Fibroblast of skin of back (primary cell): ENCODE data around the gene SOX12.
A peak's percentile ranks its signal among the peaks of the same experiment; 100 is the strongest.
"Not testable (repeated sequence)": the region's sequence is repeated elsewhere in the genome, so short reads cannot be mapped to it uniquely, and the experiment has no call there.

Experiments used
- DNase-seq: peaks from one replicate; pipeline ENCODE4 v3.0.0-alpha.2; 2013

SOX12 gene

GRCh38 chr20:328975-329695 is 3.8 kb downstream of the SOX12 start:
- no peak for DNase-seq

- DNase-seq = no peak
Measured at GRCh38 chr20:329851-330232, 4.5 kb downstream of the SOX12 start.

GRCh38 chr20:330233-331149 is 5.1 kb downstream of the SOX12 start:
- DNase-seq = peak; percentile 72

GRCh38 chr20:334578-334977 is 9.2 kb downstream of the SOX12 start:
- DNase-seq = no peak

- not testable (repeated sequence) for DNase-seq
Measured at GRCh38 chr20:336040-336439, 10.7 kb downstream of the SOX12 start.

- peak; percentile 91 for DNase-seq
Measured at GRCh38 chr20:341682-342081, 16.3 kb downstream of the SOX12 start.

- no peak for DNase-seq
Measured at GRCh38 chr20:343107-343506, 17.8 kb downstream of the SOX12 start.

GRCh38 chr20:346033-346639 is 20.8 kb downstream of the SOX12 start:
- no peak for DNase-seq

GRCh38 chr20:346640-347316 is 21.4 kb downstream of the SOX12 start, which contains the start of gene NRSN2:
NRSN2 (plus strand) TSS chr20:347111; CDS start chr20:349644, 2,533 bp downstream.
- peak; percentile 75 for DNase-seq

GRCh38 chr20:347317-347639 is 21.9 kb downstream of the SOX12 start:
- no peak for DNase-seq

- peak; percentile 95 for DNase-seq
Measured at GRCh38 chr20:347640-348484, 22.5 kb downstream of the SOX12 start.

GRCh38 chr20:348972-349841 is 23.9 kb downstream of the SOX12 start:
- no peak for DNase-seq

- no peak for DNase-seq
Measured at GRCh38 chr20:353166-353565, 27.8 kb downstream of the SOX12 start.

GRCh38 chr20:354298-354977 is 29.1 kb downstream of the SOX12 start:
- peak; percentile 72 for DNase-seq

- DNase-seq = not testable (repeated sequence)
Measured at GRCh38 chr20:356154-356553, 30.8 kb downstream of the SOX12 start.

- no peak for DNase-seq
Measured at GRCh38 chr20:356745-357144, 31.4 kb downstream of the SOX12 start.

GRCh38 chr20:358891-359555 is 33.7 kb downstream of the SOX12 start:
- no peak for DNase-seq

GRCh38 chr20:361561-361960 is 36.2 kb downstream of the SOX12 start:
- DNase-seq = no peak
